ENCODE data around the gene BABAM2. TPM values are rescaled to one million over a fixed set of nuclear protein-coding genes. Genes with fewer than 3 reads are reported as not detected.

The BABAM2 gene
- total and polyA plus RNA-seq, 2 of the 4 experiments (the other 2 are of a cell fraction), result 20.9 to 23.1 TPM

- peaks cover 7% of the 10 kb centered on the region for H3K9me1 ChIP-seq (ENCODE audit: insufficient read depth, low read length)
- H2AK9ac ChIP-seq (replicated peaks; ENCODE audit: low read depth, low read length, poor library complexity), result no peak overlapping the region
- intact Hi-C loops (cut with micrococcal nuclease), result no loop called here
- H2BK15ac ChIP-seq (ENCODE audit: low read depth, low read length), result no peak overlapping the region
- ATAC-seq (ENCODE audit: low read depth) (no peak), DNase-seq (no peak)
- H4K20me1 ChIP-seq (ENCODE audit: insufficient read depth, low read length), result no peaks in the 10 kb centered on the region; the same call in 1 of the 2 replicates
- ChIA-PET POLR2A (ENCODE audit: unreplicated experiment) (no interaction called here), CTCF (no interaction called here)
- H2AFZ ChIP-seq (replicated peaks; ENCODE audit: low read length, poor library complexity), result no peak overlapping the region
- no peak overlapping the region for H4K91ac ChIP-seq (ENCODE audit: insufficient read depth, low read depth, low read length)
- no peak overlapping the region for H2BK20ac ChIP-seq (ENCODE audit: low read depth, low read length)
- no peak overlapping the region for H3K14ac ChIP-seq (replicated peaks; ENCODE audit: low read depth, low read length)
- TF ChIP-seq MAFK (IDR thresholded peaks at IDR 0.05; ENCODE audit: low read depth, low read length), result peak; percentile 14; the same call in 1 of the 2 replicates
- TF ChIP-seq USF2 (IDR thresholded peaks at IDR 0.05; ENCODE audit: low read depth, low read length), result no peak
- no CpG with 5 or more reads among the region's 2 CpGs for WGBS, 2 experiments (ENCODE audit: extremely low coverage in 2 of 2, insufficient read length in 1 of 2)
- H3K18ac ChIP-seq (ENCODE audit: low read depth, low read length), result peak overlapping the region; percentile 25; the same call in 1 of the 2 replicates
- no peak overlapping the region for H3K4me2 ChIP-seq (ENCODE audit: low read depth, low read length)
- peaks cover 0 to 8% of the 10 kb centered on the region in 2 experiments; a peak in 1 of 4 replicates for H3K79me1 ChIP-seq (ENCODE audit: low read depth in 1 of 2, low read length in 2 of 2)
- H3K4ac ChIP-seq (ENCODE audit: low read depth, low read length), result peak overlapping the region; percentile 29; the same call in 1 of the 2 replicates
- H3K27me3 ChIP-seq (ENCODE audit: control insufficient read depth, insufficient read depth, low read length), result no peaks in the 10 kb centered on the region
- H3K4me3 ChIP-seq (ENCODE audit: insufficient read depth, low read depth, low read length), result no peak overlapping the region
- no peak overlapping the region for H3K27ac ChIP-seq (ENCODE audit: insufficient read depth, low read length)
- H3K36me3 ChIP-seq (ENCODE audit: control insufficient read depth, insufficient read depth, low read length), result no peaks in the 10 kb centered on the region
- no peak overlapping the region for H4K5ac ChIP-seq (ENCODE audit: low read depth, low read length)
- in situ Hi-C loops (cut with MboI; ENCODE audit: low sequenced_read_pairs), result no loop called here
- H3K9ac ChIP-seq (ENCODE audit: low read depth, low read length), result no peak overlapping the region
- H4K8ac ChIP-seq (ENCODE audit: low read depth in 2 of 2, low read length in 2 of 2), result no peak overlapping the region
- no TSS peak for BruUV-seq (replicated peaks)
- no peak overlapping the region for H2AK5ac ChIP-seq (ENCODE audit: low read depth, low read length)
- H3K4me1 ChIP-seq (ENCODE audit: control insufficient read depth, insufficient read depth, low read length), result peaks cover 22% of the 10 kb centered on the region
- no peak overlapping the region for H2BK120ac ChIP-seq (ENCODE audit: low read depth, low read length)
- no peak overlapping the region for H3K56ac ChIP-seq (ENCODE audit: extremely low read depth, insufficient read depth, low read length)
- H3K9me3 ChIP-seq (ENCODE audit: control insufficient read depth, insufficient read depth, low read length), result no peaks in the 10 kb centered on the region
- H2BK5ac ChIP-seq (ENCODE audit: low read depth, low read length, poor library complexity, severe bottlenecking), result no peak overlapping the region
- dilution Hi-C loops (cut with HindIII; ENCODE audit: low sequenced_read_pairs, unreplicated experiment), result no loop called here
- no peak overlapping the region for H3K23ac ChIP-seq (ENCODE audit: low read depth, low read length)
Measured at GRCh38 chr2:28297531-28297930, 407.0 kb downstream of the BABAM2 start.
